ENCODE data around the gene ZNRF4. TPM values are rescaled to one million over a fixed set of nuclear protein-coding genes. Genes with fewer than 3 reads are reported as not detected.

Gene ZNRF4
- total and polyA plus RNA-seq, 2 experiments from 2014 or later, result not detected

GRCh38 chr19:5459360-5459759 is 4.1 kb downstream of the ZNRF4 start:
- no peak overlapping the region for H2AFZ ChIP-seq
- ATAC-seq (no peak), DNase-seq (ENCODE audit: low spot score) (no peak)
- H3K4me2 ChIP-seq, result no peak overlapping the region
- no peaks in the 10 kb centered on the region for H4K20me1 ChIP-seq (replicated peaks; ENCODE audit: insufficient read depth)
- no peaks in the 10 kb centered on the region for H3F3A ChIP-seq (replicated peaks; ENCODE audit: low read depth)
- H3K9me2 ChIP-seq (ENCODE audit: insufficient read depth), result no peaks in the 10 kb centered on the region
- Mint-ChIP-seq H3K9me3 (peaks cover 10% of the 10 kb centered on the region; the same call in 2 of the 3 replicates), H3K36me3 (ENCODE audit: low read depth) (no peaks in the 10 kb centered on the region), H3K27me3 (ENCODE audit: insufficient read depth, low read depth, poor library complexity) (peaks cover 8% of the 10 kb centered on the region), H3K27ac (no peak overlapping the region), H3K4me1 (no peaks in the 10 kb centered on the region), H3K4me3 (no peak overlapping the region)
- H3K79me2 ChIP-seq (replicated peaks; ENCODE audit: insufficient read depth), result no peaks in the 10 kb centered on the region
- no peaks in the 10 kb centered on the region for H3K36me3 ChIP-seq (ENCODE audit: insufficient read depth)
- no peak overlapping the region for H3K27ac ChIP-seq (ENCODE audit: low read depth)
- H3K4me1 ChIP-seq (ENCODE audit: insufficient read depth), result no peaks in the 10 kb centered on the region
- H3K27me3 ChIP-seq (ENCODE audit: insufficient read depth), result no peaks in the 10 kb centered on the region
- TF ChIP-seq EZH2 (IDR thresholded peaks at IDR 0.05; ENCODE audit: low read depth, unreplicated experiment) (no peak), ZNF114 (CRISPR knock-in tag; IDR thresholded peaks at IDR 0.05) (no peak), JUNB (IDR thresholded peaks at IDR 0.05; ENCODE audit: unreplicated experiment) (no peak), STAT1 (IDR thresholded peaks at IDR 0.05; ENCODE audit: unreplicated experiment) (no peak)
- TF ChIP-seq, protein P1, sequence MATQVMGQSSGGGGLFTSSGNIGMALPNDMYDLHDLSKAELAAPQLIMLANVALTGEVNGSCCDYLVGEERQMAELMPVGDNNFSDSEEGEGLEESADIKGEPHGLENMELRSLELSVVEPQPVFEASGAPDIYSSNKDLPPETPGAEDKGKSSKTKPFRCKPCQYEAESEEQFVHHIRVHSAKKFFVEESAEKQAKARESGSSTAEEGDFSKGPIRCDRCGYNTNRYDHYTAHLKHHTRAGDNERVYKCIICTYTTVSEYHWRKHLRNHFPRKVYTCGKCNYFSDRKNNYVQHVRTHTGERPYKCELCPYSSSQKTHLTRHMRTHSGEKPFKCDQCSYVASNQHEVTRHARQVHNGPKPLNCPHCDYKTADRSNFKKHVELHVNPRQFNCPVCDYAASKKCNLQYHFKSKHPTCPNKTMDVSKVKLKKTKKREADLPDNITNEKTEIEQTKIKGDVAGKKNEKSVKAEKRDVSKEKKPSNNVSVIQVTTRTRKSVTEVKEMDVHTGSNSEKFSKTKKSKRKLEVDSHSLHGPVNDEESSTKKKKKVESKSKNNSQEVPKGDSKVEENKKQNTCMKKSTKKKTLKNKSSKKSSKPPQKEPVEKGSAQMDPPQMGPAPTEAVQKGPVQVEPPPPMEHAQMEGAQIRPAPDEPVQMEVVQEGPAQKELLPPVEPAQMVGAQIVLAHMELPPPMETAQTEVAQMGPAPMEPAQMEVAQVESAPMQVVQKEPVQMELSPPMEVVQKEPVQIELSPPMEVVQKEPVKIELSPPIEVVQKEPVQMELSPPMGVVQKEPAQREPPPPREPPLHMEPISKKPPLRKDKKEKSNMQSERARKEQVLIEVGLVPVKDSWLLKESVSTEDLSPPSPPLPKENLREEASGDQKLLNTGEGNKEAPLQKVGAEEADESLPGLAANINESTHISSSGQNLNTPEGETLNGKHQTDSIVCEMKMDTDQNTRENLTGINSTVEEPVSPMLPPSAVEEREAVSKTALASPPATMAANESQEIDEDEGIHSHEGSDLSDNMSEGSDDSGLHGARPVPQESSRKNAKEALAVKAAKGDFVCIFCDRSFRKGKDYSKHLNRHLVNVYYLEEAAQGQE (IDR thresholded peaks at IDR 0.05; ENCODE audit: unreplicated experiment), result no peak
- no peak overlapping the region for H3K4me3 ChIP-seq

DNA sequence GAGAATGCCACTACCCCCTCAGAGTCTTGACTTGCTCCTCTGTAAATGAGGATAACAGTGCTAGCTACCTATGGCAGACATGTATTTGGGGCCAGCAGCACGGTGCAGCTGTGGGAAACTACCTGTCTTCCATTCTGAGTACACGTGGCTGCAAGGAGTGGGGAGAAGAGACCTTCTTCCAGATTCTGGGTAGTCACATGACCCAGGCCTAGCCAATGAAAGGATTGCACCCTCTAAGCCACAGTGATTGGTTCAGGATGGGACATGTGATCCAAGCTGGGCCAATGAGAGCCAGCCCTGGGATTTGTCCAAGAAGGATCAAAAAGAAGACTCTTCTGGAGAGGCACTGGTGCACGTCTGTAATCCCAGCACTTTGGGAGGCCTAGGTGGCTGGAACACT is 5.5 kb downstream of the ZNRF4 start:
- Histone ChIP-seq H2AFZ (no peak overlapping the region), H3K4me2 (no peak overlapping the region), H3K9me2 (ENCODE audit: insufficient read depth) (no peaks in the 10 kb centered on the region), H3F3A (replicated peaks; ENCODE audit: low read depth) (no peaks in the 10 kb centered on the region), H3K27me3 (ENCODE audit: insufficient read depth) (no peaks in the 10 kb centered on the region), H3K4me3 (no peak overlapping the region), H3K4me1 (ENCODE audit: insufficient read depth) (no peaks in the 10 kb centered on the region), H4K20me1 (replicated peaks; ENCODE audit: insufficient read depth) (no peaks in the 10 kb centered on the region), H3K79me2 (replicated peaks; ENCODE audit: insufficient read depth) (no peaks in the 10 kb centered on the region), H3K36me3 (ENCODE audit: insufficient read depth) (no peaks in the 10 kb centered on the region), H3K27ac (ENCODE audit: low read depth) (no peak overlapping the region)
- no peaks in the 10 kb centered on the region for H3K36me3 Mint-ChIP-seq (ENCODE audit: low read depth)
- H3K9me3 Mint-ChIP-seq, result peaks cover 10% of the 10 kb centered on the region; the same call in 2 of the 3 replicates
- ATAC-seq (no peak), DNase-seq (ENCODE audit: low spot score) (no peak)
- no peak for TF ChIP-seq NANOG (IDR thresholded peaks at IDR 0.05; ENCODE audit: borderline replicate concordance)
- TF ChIP-seq, protein P2, sequence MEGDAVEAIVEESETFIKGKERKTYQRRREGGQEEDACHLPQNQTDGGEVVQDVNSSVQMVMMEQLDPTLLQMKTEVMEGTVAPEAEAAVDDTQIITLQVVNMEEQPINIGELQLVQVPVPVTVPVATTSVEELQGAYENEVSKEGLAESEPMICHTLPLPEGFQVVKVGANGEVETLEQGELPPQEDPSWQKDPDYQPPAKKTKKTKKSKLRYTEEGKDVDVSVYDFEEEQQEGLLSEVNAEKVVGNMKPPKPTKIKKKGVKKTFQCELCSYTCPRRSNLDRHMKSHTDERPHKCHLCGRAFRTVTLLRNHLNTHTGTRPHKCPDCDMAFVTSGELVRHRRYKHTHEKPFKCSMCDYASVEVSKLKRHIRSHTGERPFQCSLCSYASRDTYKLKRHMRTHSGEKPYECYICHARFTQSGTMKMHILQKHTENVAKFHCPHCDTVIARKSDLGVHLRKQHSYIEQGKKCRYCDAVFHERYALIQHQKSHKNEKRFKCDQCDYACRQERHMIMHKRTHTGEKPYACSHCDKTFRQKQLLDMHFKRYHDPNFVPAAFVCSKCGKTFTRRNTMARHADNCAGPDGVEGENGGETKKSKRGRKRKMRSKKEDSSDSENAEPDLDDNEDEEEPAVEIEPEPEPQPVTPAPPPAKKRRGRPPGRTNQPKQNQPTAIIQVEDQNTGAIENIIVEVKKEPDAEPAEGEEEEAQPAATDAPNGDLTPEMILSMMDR (conservative IDR thresholded peaks at IDR 0.05; ENCODE audit: low read depth in 2 of 2), result no peak
- no peak for TF ChIP-seq STAT1 (IDR thresholded peaks at IDR 0.05; ENCODE audit: unreplicated experiment)
- TF ChIP-seq JUNB (IDR thresholded peaks at IDR 0.05; ENCODE audit: unreplicated experiment), result no peak
- H3K4me3 Mint-ChIP-seq, result no peak overlapping the region
- H3K27me3 Mint-ChIP-seq (ENCODE audit: insufficient read depth, low read depth, poor library complexity), result peaks cover 5% of the 10 kb centered on the region
- no peaks in the 10 kb centered on the region for H3K4me1 Mint-ChIP-seq
- no peak overlapping the region for H3K27ac Mint-ChIP-seq
